Subcutaneous abdominal adipose tissue (tissue), 5 donors: ENCODE data around the gene ZDHHC22.

Experiments used
- H3K27ac ChIP-seq: one replicate; pipeline ENCODE4 v1.7.0; 2013; ENCODE audit warnings: low read depth, mild to moderate bottlenecking, inconsistent platforms, low read length, moderate library complexity
- H3K27me3 ChIP-seq, 5 donors: one replicate each; pipeline ENCODE4 v1.7.0; 2013; ENCODE audit warnings: low read length in 5 of 5, inconsistent platforms in 1 of 5; ENCODE audit not compliant: control insufficient read depth in 5 of 5, insufficient read depth in 4 of 5
- H3K36me3 ChIP-seq, 5 donors: one replicate each; pipeline ENCODE4 v1.7.0; 2013; ENCODE audit warnings: low read length in 5 of 5; ENCODE audit not compliant: control insufficient read depth in 5 of 5, insufficient read depth in 5 of 5
- H3K4me1 ChIP-seq, 5 donors: one replicate each; pipeline ENCODE4 v1.7.0; 2013; ENCODE audit warnings: low read length in 5 of 5, mild to moderate bottlenecking in 3 of 5, moderate library complexity in 1 of 5; ENCODE audit not compliant: control insufficient read depth in 5 of 5, insufficient read depth in 5 of 5
- H3K4me3 ChIP-seq, 5 donors: one replicate each; pipeline ENCODE4 v1.7.0; 2013; ENCODE audit warnings: low read length in 5 of 5, low read depth in 1 of 5
- H3K9ac ChIP-seq, 5 donors: one replicate each; pipeline ENCODE4 v1.7.0; 2013; ENCODE audit warnings: low read length in 5 of 5, mild to moderate bottlenecking in 4 of 5, moderate library complexity in 3 of 5
- H3K9me3 ChIP-seq, 5 donors: one replicate each; pipeline ENCODE4 v1.7.0; 2013; ENCODE audit warnings: low read length in 5 of 5; ENCODE audit not compliant: control insufficient read depth in 5 of 5
- donor health status: healthy.
- donor health status: healthy.
- donor health status: healthy.
- donor health status: healthy.
- donor health status: healthy.

ZDHHC22 gene, protein sequence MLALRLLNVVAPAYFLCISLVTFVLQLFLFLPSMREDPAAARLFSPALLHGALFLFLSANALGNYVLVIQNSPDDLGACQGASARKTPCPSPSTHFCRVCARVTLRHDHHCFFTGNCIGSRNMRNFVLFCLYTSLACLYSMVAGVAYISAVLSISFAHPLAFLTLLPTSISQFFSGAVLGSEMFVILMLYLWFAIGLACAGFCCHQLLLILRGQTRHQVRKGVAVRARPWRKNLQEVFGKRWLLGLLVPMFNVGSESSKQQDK

DNA sequence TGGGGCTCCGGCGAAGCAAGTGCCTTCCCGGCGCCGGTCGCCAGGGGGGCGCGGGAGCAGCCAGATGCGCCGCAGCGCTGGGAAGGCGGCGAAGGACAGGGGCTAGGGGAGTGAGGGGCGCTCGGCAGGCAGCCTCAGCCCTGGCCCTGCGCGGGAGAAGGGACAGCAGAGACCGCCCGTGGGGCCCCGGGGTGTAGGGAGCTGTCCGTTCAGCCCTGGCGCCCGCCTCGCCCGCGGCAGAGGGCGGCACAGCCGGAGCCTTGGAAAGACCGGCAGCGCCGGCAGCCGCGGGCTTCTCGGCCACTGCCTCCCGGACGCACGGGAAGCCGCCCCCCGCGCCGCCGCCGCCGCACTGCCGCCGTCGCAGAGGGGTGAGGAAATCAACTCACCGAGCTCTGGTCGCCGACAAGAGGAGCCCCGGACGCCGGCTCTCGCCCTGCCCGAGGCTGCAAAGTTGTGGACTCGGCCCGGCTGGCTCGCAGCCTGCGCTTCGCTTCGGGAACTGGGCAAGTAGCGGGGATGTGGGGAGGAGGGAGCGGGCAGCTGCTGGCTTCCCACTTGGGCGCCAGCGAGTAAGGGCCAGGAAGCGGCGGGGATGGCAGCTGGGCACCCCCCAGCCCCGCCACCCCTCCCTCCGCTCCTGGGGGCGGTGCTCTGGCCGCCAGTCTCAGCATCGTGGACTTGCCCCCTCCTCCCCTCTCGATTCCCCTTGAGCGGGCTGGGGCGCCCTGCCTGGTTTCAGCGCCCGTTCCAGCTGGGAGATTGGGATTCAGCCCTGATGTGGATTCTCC is at the start of gene ZDHHC22:
TSS of gene ZDHHC22 (minus strand) at position 578 of the 791 bp plus-strand sequence. CDS start 2,053 bp downstream, outside the sequence.
- peak within 1 kb of the TSS in 2 of 5 donors; percentile 18 to 38 for H3K4me3 ChIP-seq
- H3K9me3 ChIP-seq = no peaks in the 10 kb centered on the region
- peaks cover 0 to 21% (median 11%) of the 10 kb centered on the region in 5 donors for H3K4me1 ChIP-seq
- no peak within 1 kb of the TSS for H3K9ac ChIP-seq
- H3K27me3 ChIP-seq = peaks cover 40 to 77% (median 72%) of the 10 kb centered on the region in 5 donors
- H3K36me3 ChIP-seq = no peaks in the 10 kb centered on the region
- no peak within 1 kb of the TSS for H3K27ac ChIP-seq

DNA sequence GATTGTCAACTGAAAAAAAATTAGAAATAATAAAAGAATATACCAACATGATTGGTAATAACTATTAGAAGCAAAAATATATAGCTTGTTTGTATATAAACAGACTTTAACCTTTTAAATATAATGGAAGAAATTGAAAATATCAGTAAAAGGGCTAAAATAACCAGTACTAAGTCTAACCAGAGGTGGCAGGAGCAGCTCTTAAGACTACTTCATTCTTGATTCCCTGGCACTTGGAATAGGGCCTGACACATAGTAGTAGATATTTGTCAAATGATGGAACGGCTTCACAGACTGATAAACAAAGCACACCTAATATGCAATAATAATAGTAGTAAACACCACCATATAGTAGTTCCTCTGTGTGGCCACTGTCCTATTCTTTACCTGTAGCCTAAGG is 49.4 kb upstream of the ZDHHC22 start:
- Histone ChIP-seq H3K4me3 (no peak overlapping the region), H3K9ac (no peak overlapping the region), H3K27me3 (peaks cover 1 to 19% (median 14%) of the 10 kb centered on the region in 5 donors)

DNA sequence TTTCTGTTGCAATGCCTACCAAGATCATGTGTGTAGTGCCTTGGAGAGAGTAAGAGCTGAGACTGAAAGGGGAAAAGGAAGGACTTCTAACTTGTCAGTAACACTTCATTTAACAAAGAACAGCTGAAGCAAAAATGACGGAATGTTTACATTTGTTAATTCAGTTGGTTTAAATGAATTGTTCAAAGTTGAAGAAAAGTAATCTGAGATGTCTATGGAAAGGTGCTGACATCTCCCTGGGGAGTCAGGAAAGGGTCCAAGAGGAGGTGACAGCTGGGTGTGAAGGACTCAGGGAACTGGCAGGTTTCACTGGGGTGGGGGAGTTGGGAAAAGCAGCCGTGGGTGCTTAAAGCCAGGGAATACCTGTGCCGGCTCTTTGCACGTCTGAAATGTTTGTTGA is 47.9 kb upstream of the ZDHHC22 start:
- no peaks in the 10 kb centered on the region for H3K36me3 ChIP-seq
- H3K9me3 ChIP-seq = no peaks in the 10 kb centered on the region
- H3K27ac ChIP-seq = no peak overlapping the region
- no peak overlapping the region for H3K4me3 ChIP-seq
- no peaks in the 10 kb centered on the region for H3K4me1 ChIP-seq
- peaks cover 0 to 24% (median 14%) of the 10 kb centered on the region in 5 donors for H3K27me3 ChIP-seq
- H3K9ac ChIP-seq = no peak overlapping the region

More for the DNA sequence above, 49.4 kb upstream of the ZDHHC22 start:
- Histone ChIP-seq H3K36me3 (no peaks in the 10 kb centered on the region), H3K4me1 (no peaks in the 10 kb centered on the region), H3K9me3 (no peaks in the 10 kb centered on the region), H3K27ac (no peak overlapping the region)

DNA sequence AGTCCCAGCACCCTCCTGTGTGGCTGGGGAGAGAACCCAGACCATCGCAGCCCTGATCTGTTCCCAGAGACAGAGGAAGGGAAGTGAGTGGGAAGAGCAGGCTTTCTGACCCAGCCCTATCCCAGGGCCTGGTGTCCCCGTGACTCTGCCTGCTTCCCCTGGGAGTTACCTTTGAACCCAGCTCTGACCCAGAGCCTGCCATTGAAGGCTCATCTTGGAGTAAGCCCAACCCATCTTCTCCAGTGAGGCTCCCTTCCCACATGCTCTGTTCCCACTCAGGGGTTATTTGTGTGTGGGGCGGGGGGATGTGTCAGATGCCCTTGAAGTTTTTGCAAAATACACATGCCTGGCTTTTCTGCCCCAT is 46.0 kb upstream of the ZDHHC22 start:
- Histone ChIP-seq H3K36me3 (no peaks in the 10 kb centered on the region), H3K27ac (no peak overlapping the region), H3K4me3 (no peak overlapping the region), H3K9me3 (no peaks in the 10 kb centered on the region), H3K9ac (no peak overlapping the region), H3K27me3 (peaks cover 0 to 37% (median 32%) of the 10 kb centered on the region in 5 donors), H3K4me1 (no peaks in the 10 kb centered on the region)

DNA sequence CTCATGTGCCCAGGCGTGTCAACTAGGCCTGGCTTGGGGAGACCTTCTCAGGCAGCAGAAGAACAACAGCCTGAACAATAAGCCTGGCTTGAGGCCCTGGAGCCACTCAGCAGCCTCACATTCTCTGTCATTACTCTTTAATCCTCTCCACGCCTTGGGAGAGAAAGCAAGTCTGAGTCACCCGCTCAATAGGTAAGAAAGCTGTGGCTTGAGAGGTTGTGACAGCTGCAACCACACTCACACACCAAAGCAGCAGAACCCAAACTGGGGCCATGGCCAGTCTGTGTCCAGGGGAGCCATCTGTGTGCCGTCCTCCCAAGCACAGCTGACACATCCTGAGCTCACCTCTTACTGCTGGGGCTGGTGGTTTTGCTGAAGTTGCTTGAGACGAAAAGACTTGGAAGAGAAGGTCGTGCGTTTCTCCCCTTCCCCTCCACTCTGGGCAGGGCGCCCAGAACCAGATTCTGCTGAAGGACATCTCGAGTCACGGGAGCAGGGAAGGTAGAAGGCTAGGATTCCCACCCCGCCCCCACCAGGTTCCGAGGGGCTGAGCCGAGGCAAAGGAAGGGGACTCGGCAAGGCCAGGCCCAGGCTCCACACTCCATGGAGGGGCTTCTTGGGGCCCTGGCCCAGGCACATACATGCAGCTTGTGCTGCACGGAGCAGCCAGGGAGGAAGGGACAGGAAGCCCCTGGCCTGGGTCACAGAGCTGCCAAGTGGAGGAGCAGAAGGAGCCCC is 45.5 kb upstream of the ZDHHC22 start:
- no peak overlapping the region for H3K9ac ChIP-seq
- H3K4me3 ChIP-seq = no peak overlapping the region
- no peaks in the 10 kb centered on the region for H3K9me3 ChIP-seq
- peaks cover 0 to 3% (median 3%) of the 10 kb centered on the region in 5 donors for H3K4me1 ChIP-seq
- peaks cover 3 to 43% (median 38%) of the 10 kb centered on the region in 5 donors for H3K27me3 ChIP-seq
- H3K36me3 ChIP-seq = no peaks in the 10 kb centered on the region
- no peak overlapping the region for H3K27ac ChIP-seq

DNA sequence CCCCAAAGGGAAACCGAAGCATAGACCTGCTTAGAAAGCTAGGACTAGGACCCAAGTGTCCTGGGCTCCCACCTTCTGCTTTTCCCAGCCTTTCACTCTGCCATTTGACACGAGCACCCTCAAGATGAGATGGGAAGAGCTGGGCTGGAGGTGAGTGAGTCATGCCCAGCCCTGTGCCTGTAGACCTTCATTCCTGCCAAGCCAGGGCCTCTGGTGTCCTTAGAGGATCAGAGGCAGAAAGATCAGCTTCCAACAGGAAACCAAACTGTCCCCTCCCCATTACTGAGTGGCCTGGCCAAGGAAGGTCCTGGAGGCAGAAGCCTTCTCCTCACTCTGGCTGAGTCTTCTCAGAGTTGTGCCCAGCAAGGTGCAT is 43.5 kb upstream of the ZDHHC22 start:
- Histone ChIP-seq H3K9ac (no peak overlapping the region), H3K27ac (no peak overlapping the region), H3K9me3 (no peaks in the 10 kb centered on the region), H3K27me3 (peaks cover 16 to 58% (median 54%) of the 10 kb centered on the region in 5 donors), H3K4me1 (peaks cover 0 to 11% (median 9%) of the 10 kb centered on the region in 5 donors), H3K4me3 (no peak overlapping the region), H3K36me3 (no peaks in the 10 kb centered on the region)

DNA sequence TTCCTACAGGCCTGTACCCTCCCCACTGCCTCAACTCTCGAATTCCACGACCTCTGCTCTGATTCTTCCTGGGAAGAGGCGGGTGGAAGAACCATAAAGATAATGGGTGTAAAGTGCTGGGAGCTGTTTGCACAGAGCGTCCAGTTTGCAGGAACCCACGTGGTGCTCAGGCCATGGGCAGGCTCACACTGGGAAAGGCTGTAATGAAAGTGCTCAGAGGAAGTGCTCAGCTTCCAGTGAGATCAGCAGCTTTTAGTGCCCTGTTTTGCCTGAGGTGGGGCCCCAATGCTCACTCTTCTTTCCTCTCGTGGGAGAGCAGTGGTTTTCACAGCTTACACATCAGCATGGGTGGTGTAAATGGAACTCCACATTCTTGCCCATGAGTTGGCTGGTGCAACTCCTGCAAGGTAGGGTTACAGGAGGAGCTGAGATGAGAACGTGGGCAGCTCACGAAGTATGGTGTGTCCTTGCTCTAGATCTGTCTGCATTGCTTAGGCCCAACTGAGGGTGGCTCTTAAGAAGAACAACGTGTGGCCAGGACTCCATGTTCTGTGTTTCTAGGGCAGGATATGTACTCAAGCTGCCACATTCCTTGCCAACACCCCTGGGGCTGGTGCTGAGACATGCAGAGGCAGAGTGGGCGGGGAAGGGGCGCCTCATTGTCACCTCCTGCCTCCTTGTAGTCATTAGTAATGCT is 43.0 kb upstream of the ZDHHC22 start:
- H3K9ac ChIP-seq = no peak overlapping the region
- H3K36me3 ChIP-seq = no peaks in the 10 kb centered on the region
- H3K4me3 ChIP-seq = no peak overlapping the region
- peaks cover 16 to 57% (median 54%) of the 10 kb centered on the region in 5 donors for H3K27me3 ChIP-seq
- no peaks in the 10 kb centered on the region for H3K9me3 ChIP-seq
- H3K4me1 ChIP-seq = peaks cover 0 to 11% (median 9%) of the 10 kb centered on the region in 5 donors
- H3K27ac ChIP-seq = no peak overlapping the region

DNA sequence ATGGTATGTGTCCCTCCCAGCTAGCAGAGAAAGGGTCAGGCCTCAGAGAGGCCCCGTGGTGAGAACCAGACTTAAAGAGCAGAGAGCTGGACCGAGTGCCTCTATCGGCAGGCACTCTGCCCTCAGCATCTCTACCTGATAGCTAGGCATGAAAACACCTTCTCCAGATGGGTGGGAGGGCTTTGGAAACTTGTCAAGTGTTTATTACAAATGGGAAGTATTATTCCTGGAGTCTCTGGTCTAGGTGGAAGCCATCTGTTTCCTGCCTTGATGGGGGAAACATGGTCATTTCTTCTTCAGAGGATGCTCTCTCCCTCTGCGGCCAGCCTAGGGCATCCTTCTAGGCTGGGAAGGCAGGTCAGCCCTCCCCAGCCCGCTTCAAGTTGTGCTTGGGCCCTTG is 42.3 kb upstream of the ZDHHC22 start:
- Histone ChIP-seq H3K9ac (no peak overlapping the region), H3K27me3 (peaks cover 16 to 56% (median 54%) of the 10 kb centered on the region in 5 donors), H3K9me3 (no peaks in the 10 kb centered on the region), H3K4me3 (no peak overlapping the region), H3K36me3 (no peaks in the 10 kb centered on the region), H3K27ac (no peak overlapping the region), H3K4me1 (peaks cover 0 to 11% (median 9%) of the 10 kb centered on the region in 5 donors)

DNA sequence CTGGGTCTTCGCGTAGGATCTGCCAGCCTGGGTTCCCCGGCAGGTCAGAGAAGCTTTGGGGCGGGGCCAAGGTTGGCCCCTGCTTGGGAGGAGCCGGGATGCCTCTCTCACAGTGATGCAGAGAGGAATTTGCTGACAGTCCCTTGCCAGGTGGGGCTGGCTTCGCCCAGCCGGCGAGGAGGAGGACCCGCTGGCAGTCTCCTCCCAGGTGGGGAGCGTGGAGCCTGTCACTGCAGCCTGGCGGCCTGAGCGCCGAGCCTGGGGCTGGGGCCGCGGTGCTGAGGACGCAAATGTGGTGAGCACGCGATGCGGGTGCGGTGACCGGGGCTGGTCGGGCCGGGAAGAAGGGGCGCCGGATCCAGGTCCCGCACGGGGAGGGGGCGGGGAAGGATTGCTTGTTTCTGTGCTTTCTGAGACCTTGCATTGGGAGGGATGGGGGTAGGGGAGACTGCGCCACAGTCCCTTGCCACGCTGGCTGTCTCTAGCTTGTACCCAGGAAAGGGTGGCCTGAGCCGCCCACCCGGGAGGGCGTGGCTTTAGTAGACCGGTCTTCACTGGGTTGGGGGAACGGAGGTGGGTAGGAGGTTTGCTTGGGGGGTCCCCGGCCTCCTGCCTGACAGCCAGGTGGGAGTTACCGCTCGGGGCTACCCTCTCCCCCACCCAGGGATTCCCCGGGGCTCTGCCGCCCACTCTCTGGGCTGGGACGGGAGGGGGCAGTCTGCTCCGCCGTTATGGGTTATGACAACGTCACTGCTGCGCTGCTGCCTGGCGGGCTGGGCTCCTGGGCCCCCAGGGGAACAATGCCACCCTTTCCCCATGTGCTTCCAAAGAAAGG is 40.2 kb upstream of the ZDHHC22 start, which contains the start of gene TMEM63C:
TSS of gene TMEM63C (plus strand) at position 196 of the 835 bp plus-strand sequence. CDS start 37,016 bp downstream, outside the sequence.
- Histone ChIP-seq H3K9me3 (no peaks in the 10 kb centered on the region), H3K4me1 (peaks cover 0 to 11% (median 9%) of the 10 kb centered on the region in 5 donors), H3K27ac (no peak within 1 kb of the TSS), H3K27me3 (peaks cover 16 to 51% (median 43%) of the 10 kb centered on the region in 5 donors), H3K9ac (no peak within 1 kb of the TSS), H3K36me3 (no peaks in the 10 kb centered on the region), H3K4me3 (peak within 1 kb of the TSS in 3 of 5 donors; percentile 17 to 38 (median 25))
